Large intestine (tissue), 3 donors: ENCODE data around the gene SPINT4. TPM values are rescaled to one million over a fixed set of nuclear protein-coding genes. Genes with fewer than 3 reads are reported as not detected.
A peak's percentile ranks its signal among the peaks of the same experiment; 100 is the strongest.
"Not testable (repeated sequence)": the region's sequence is repeated elsewhere in the genome, so short reads cannot be mapped to it uniquely, and the experiment has no call there.

ENCODE experiments used
- DNase-seq, 2 donors: peaks; one replicate each; pipeline versions ENCODE4 v3.0.0 to v3.0.0-alpha.2; 2013
- H3K27ac ChIP-seq: one replicate; pipeline ENCODE4 v1.5.1; 2013; ENCODE audit warnings: low read length
- H3K27me3 ChIP-seq: 2 replicates; pipeline ENCODE4 v1.6.1; 2013; ENCODE audit warnings: low read length; ENCODE audit not compliant: control insufficient read depth, insufficient read depth
- H3K36me3 ChIP-seq: 2 replicates; pipeline ENCODE4 v1.6.1; 2013; ENCODE audit warnings: low read length; ENCODE audit not compliant: control insufficient read depth, insufficient read depth
- H3K4me1 ChIP-seq: one replicate; pipeline ENCODE4 v1.6.1; 2013; ENCODE audit warnings: low read length; ENCODE audit not compliant: control insufficient read depth, insufficient read depth
- H3K4me3 ChIP-seq: one replicate; pipeline ENCODE4 v1.5.1; 2013; ENCODE audit warnings: low read length
- H3K9me3 ChIP-seq: one replicate; pipeline ENCODE4 v1.6.1; 2013; ENCODE audit warnings: mild to moderate bottlenecking, low read depth, low read length, moderate library complexity; ENCODE audit not compliant: control insufficient read depth
- WGBS: methylation state at CpG from one replicate; pipeline ENCODE4 v1.1.5; 2013; ENCODE audit warnings: low lambda C conversion rate; ENCODE audit not compliant: insufficient coverage; 5-methylcytosine and 5-hydroxymethylcytosine counted together
- polyA plus RNA-seq: library from polyadenylated mRNA; unstranded; fragments of 120-200 nt; gene quantifications from one replicate; pipeline ENCODE4 v1.2.1, GENCODE V29; 2013

Gene SPINT4
- polyA plus RNA-seq, 1 donor = not detected

- not testable (repeated sequence) for DNase-seq, H3K36me3 ChIP-seq, H3K27me3 ChIP-seq, H3K4me3 ChIP-seq, H3K27ac ChIP-seq, H3K4me1 ChIP-seq, H3K9me3 ChIP-seq
- WGBS = no CpG with 5 or more reads among the region's 13 CpGs
Measured at GRCh38 chr20:45764618-45765282, 42.6 kb downstream of the SPINT4 start.

- Histone ChIP-seq H3K4me3 (no peak overlapping the region), H3K27ac (no peak overlapping the region), H3K36me3 (no peaks in the 10 kb centered on the region), H3K4me1 (no peaks in the 10 kb centered on the region), H3K27me3 (peaks cover 7% of the 10 kb centered on the region), H3K9me3 (no peaks in the 10 kb centered on the region)
- no CpG with 5 or more reads among the region's 4 CpGs for WGBS
- no peak for DNase-seq
Measured at GRCh38 chr20:45765307-45765875, 43.2 kb downstream of the SPINT4 start.

- Histone ChIP-seq H3K27me3 (peaks cover 7% of the 10 kb centered on the region), H3K4me1 (peaks cover 3% of the 10 kb centered on the region), H3K9me3 (no peaks in the 10 kb centered on the region), H3K36me3 (no peaks in the 10 kb centered on the region), H3K27ac (no peak overlapping the region), H3K4me3 (no peak overlapping the region)
- DNase-seq = no peak
- no CpG with 5 or more reads among the region's 3 CpGs for WGBS
Measured at GRCh38 chr20:45765980-45766379, 43.8 kb downstream of the SPINT4 start.

- no peak for DNase-seq
- Histone ChIP-seq H3K36me3 (no peaks in the 10 kb centered on the region), H3K27ac (no peak overlapping the region), H3K27me3 (peaks cover 7% of the 10 kb centered on the region), H3K9me3 (no peaks in the 10 kb centered on the region), H3K4me3 (no peak overlapping the region), H3K4me1 (peaks cover 4% of the 10 kb centered on the region)
Measured at GRCh38 chr20:45768479-45768878, 46.3 kb downstream of the SPINT4 start.

GRCh38 chr20:45771182-45771759 is 49.1 kb downstream of the SPINT4 start:
- no CpG with 5 or more reads among the region's 5 CpGs for WGBS
- peaks cover 4% of the 10 kb centered on the region for H3K4me1 ChIP-seq
- peak; percentile 89 for DNase-seq
- H3K9me3 ChIP-seq = no peaks in the 10 kb centered on the region
- no peak overlapping the region for H3K27ac ChIP-seq
- H3K27me3 ChIP-seq = no peaks in the 10 kb centered on the region
- no peaks in the 10 kb centered on the region for H3K36me3 ChIP-seq
- H3K4me3 ChIP-seq = no peak overlapping the region

- H3K36me3 ChIP-seq = no peaks in the 10 kb centered on the region
- H3K4me1 ChIP-seq = peaks cover 4% of the 10 kb centered on the region
- no peaks in the 10 kb centered on the region for H3K9me3 ChIP-seq
- H3K27ac ChIP-seq = no peak overlapping the region
- DNase-seq = no peak
- H3K27me3 ChIP-seq = peaks cover 3% of the 10 kb centered on the region
- no peak overlapping the region for H3K4me3 ChIP-seq
- 100% methylated on average over 1 of the region's 3 CpGs for WGBS
Measured at GRCh38 chr20:45772693-45773092, 50.5 kb downstream of the SPINT4 start.

- peaks cover 3% of the 10 kb centered on the region for H3K27me3 ChIP-seq
- no peak overlapping the region for H3K27ac ChIP-seq
- H3K4me3 ChIP-seq = no peak overlapping the region
- H3K4me1 ChIP-seq = peaks cover 4% of the 10 kb centered on the region
- H3K9me3 ChIP-seq = no peaks in the 10 kb centered on the region
- H3K36me3 ChIP-seq = no peaks in the 10 kb centered on the region
- WGBS = no CpG with 5 or more reads among the region's 2 CpGs
- DNase-seq = peak in 1 of 2 donors; percentile 9
Measured at GRCh38 chr20:45774945-45775344, 52.8 kb downstream of the SPINT4 start.

- H3K4me1 ChIP-seq = peaks cover 4% of the 10 kb centered on the region
- no peak overlapping the region for H3K4me3 ChIP-seq
- no peak overlapping the region for H3K27ac ChIP-seq
- no peaks in the 10 kb centered on the region for H3K36me3 ChIP-seq
- no CpG with 5 or more reads among the region's 6 CpGs for WGBS
- H3K27me3 ChIP-seq = peaks cover 3% of the 10 kb centered on the region
- no peaks in the 10 kb centered on the region for H3K9me3 ChIP-seq
- no peak for DNase-seq
Measured at GRCh38 chr20:45775411-45775810, 53.3 kb downstream of the SPINT4 start.

Other genes with a start within 250 kb of the SPINT4 start
- gene SPINT3, start 206.7 kb upstream of the SPINT4 start, polyA plus RNA-seq = not detected
- not detected for gene WFDC6, start 182.9 kb upstream of the SPINT4 start, polyA plus RNA-seq
- not detected for gene EPPIN, start 174.9 kb upstream of the SPINT4 start, polyA plus RNA-seq
- not detected for gene WFDC8, start 143.1 kb upstream of the SPINT4 start, polyA plus RNA-seq
- not detected for gene WFDC10A, start 92.6 kb upstream of the SPINT4 start, polyA plus RNA-seq
- not detected for gene WFDC9, start 91.1 kb upstream of the SPINT4 start, polyA plus RNA-seq
- not detected for gene WFDC11, start 52.1 kb upstream of the SPINT4 start, polyA plus RNA-seq
- gene WFDC13, start 20.3 kb upstream of the SPINT4 start, polyA plus RNA-seq = not detected
- not detected for gene WFDC10B, start 17.3 kb upstream of the SPINT4 start, polyA plus RNA-seq
- gene WFDC3, start 69.5 kb downstream of the SPINT4 start, polyA plus RNA-seq = 0.57 TPM
- gene DNTTIP1, start 69.6 kb downstream of the SPINT4 start, polyA plus RNA-seq = 27.1 TPM
- gene UBE2C, start 90.3 kb downstream of the SPINT4 start, polyA plus RNA-seq = 35.6 TPM
- gene TNNC2, start 105.0 kb downstream of the SPINT4 start, polyA plus RNA-seq = 10.9 TPM
- 11.1 TPM for gene SNX21, start 111.5 kb downstream of the SPINT4 start, polyA plus RNA-seq
- gene ACOT8, start 135.0 kb downstream of the SPINT4 start, polyA plus RNA-seq = 26.5 TPM
- gene ZSWIM3, start 135.3 kb downstream of the SPINT4 start, polyA plus RNA-seq = 6.5 TPM
- 17.3 TPM for gene ZSWIM1, start 158.9 kb downstream of the SPINT4 start, polyA plus RNA-seq
- 17.3 TPM for gene SPATA25, start 165.3 kb downstream of the SPINT4 start, polyA plus RNA-seq
- 15.6 TPM for gene NEURL2, start 168.9 kb downstream of the SPINT4 start, polyA plus RNA-seq
- 851 TPM for gene CTSA, start 169.0 kb downstream of the SPINT4 start, polyA plus RNA-seq
- 25.2 TPM for gene PLTP, start 189.8 kb downstream of the SPINT4 start, polyA plus RNA-seq
- 28.1 TPM for gene PCIF1, start 212.3 kb downstream of the SPINT4 start, polyA plus RNA-seq
- 13.4 TPM for gene ZNF335, start 249.9 kb downstream of the SPINT4 start, polyA plus RNA-seq